Measurements from ENCODE around the gene CSN2.
"Not testable (repeated sequence)": the region's sequence is repeated elsewhere in the genome, so short reads cannot be mapped to it uniquely, and the experiment has no call there.

The CSN2 gene

GRCh38 chr4:69951602-69952001, 13.9 kb downstream of the CSN2 start:
- DNase-seq (ENCODE audit: low read depth in 2 of 2), result no peak
- TF ChIP-seq, protein P1, sequence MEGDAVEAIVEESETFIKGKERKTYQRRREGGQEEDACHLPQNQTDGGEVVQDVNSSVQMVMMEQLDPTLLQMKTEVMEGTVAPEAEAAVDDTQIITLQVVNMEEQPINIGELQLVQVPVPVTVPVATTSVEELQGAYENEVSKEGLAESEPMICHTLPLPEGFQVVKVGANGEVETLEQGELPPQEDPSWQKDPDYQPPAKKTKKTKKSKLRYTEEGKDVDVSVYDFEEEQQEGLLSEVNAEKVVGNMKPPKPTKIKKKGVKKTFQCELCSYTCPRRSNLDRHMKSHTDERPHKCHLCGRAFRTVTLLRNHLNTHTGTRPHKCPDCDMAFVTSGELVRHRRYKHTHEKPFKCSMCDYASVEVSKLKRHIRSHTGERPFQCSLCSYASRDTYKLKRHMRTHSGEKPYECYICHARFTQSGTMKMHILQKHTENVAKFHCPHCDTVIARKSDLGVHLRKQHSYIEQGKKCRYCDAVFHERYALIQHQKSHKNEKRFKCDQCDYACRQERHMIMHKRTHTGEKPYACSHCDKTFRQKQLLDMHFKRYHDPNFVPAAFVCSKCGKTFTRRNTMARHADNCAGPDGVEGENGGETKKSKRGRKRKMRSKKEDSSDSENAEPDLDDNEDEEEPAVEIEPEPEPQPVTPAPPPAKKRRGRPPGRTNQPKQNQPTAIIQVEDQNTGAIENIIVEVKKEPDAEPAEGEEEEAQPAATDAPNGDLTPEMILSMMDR (IDR thresholded peaks at IDR 0.05; ENCODE audit: low read depth, low read length), result no peak
- H3K4me3 ChIP-seq (replicated peaks in 1 of 2; ENCODE audit: low read depth in 2 of 2, low read length in 2 of 2), result no peak overlapping the region

DNA sequence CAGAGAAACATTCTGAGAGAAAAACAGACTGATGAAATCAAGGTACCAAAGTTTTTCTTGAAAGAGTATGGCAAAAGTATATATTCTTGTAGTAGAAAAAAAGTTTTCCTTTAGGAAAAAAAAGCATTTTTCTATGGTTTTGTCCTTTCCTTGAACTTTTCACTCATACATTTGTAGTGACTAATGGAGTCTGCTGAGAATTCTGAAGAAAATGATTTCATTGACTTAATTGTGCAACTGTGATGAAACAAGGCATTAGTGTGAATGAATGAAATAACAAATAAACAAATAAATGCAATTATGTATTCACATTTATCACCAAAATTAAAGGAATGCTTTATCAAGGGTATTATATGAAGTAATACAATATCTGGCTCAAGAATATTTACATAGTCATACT, 29.0 kb downstream of the CSN2 start:
- peak; percentile 11 to 40 for DNase-seq (ENCODE audit: low read depth in 2 of 2)
- TF ChIP-seq, protein P1 (IDR thresholded peaks at IDR 0.05; ENCODE audit: low read depth, low read length), result no peak
- no peak overlapping the region for H3K4me3 ChIP-seq (replicated peaks in 1 of 2; ENCODE audit: low read depth in 2 of 2, low read length in 2 of 2)

DNA sequence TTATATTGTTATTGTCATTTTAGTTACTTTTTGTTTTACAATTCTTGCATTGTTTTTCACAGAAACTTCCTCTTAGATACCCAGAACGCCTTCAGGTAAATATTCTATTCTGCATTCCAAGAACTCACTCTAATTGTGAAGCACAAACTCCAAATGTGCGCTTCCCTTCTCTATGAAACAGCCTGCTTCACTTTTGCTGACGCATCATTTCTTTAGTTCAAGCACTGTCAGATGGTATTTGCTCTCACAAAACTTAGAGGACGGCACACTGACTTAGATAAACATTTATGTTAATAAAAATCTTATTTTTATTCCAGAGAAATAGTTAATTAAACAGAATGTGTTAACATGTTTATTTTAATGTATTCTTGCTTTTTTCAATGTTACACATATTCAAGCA, 31.4 kb downstream of the CSN2 start:
- TF ChIP-seq, protein P1 (IDR thresholded peaks at IDR 0.05; ENCODE audit: low read depth, low read length), result no peak
- H3K4me3 ChIP-seq (replicated peaks in 1 of 2; ENCODE audit: low read depth in 2 of 2, low read length in 2 of 2), result no peak overlapping the region
- no peak for DNase-seq (ENCODE audit: low read depth in 2 of 2)

- no peak within 1 kb of the TSS for H3K4me3 ChIP-seq (replicated peaks in 1 of 2; ENCODE audit: low read depth in 2 of 2, low read length in 2 of 2)
- no peak for DNase-seq (ENCODE audit: low read depth in 2 of 2)
- TF ChIP-seq, protein P1 (IDR thresholded peaks at IDR 0.05; ENCODE audit: low read depth, low read length), result no peak
These were observed 34.8 kb downstream of the CSN2 start, which contains the start of gene CSN1S1 for GRCh38 chr4:69930768-69931167. TSS of gene CSN1S1 (plus strand) at chr4:69931068. CDS start at chr4:69932556, 1,488 bp downstream.

DNA sequence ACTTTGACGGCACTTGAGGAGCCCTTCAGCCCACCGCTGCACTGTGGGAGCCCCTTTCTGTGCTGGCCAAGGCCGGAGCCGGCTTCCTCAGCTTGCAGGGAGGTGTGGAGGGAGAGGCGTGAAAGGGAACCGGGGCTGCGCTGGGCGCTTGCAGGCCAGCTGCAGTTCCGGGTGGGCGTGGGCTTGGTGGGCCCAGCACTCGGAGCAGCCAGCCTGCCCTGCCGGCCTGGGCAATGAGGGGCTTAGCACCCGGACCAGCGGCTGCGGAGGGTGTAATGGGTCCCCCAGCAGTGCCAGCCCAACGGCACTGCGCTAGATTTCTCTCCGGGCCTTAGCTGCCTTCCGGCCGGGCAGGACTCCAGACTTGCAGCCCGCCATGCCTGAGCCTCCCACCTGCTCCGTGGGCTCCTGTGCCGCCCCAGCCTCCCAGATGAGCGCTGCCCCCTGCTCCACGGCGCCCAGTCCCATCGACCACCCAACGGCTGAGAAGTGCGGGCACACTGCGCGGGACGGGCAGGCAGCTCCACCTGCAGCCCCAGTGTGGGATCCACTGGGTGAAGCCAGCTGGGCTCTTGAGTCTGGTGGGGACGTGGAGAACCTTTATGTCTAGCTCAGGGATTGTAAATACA, 41.6 kb downstream of the CSN2 start:
- H3K4me3 ChIP-seq (replicated peaks in 1 of 2; ENCODE audit: low read depth in 2 of 2, low read length in 2 of 2); DNase-seq (ENCODE audit: low read depth in 2 of 2): not testable (repeated sequence)

- no peak overlapping the region for H3K4me3 ChIP-seq (replicated peaks in 1 of 2; ENCODE audit: low read depth in 2 of 2, low read length in 2 of 2)
- no peak for DNase-seq (ENCODE audit: low read depth in 2 of 2)
- TF ChIP-seq, protein P1 (IDR thresholded peaks at IDR 0.05; ENCODE audit: low read depth, low read length), result no peak
These were observed 44.7 kb downstream of the CSN2 start for GRCh38 chr4:69920874-69921273.

DNA sequence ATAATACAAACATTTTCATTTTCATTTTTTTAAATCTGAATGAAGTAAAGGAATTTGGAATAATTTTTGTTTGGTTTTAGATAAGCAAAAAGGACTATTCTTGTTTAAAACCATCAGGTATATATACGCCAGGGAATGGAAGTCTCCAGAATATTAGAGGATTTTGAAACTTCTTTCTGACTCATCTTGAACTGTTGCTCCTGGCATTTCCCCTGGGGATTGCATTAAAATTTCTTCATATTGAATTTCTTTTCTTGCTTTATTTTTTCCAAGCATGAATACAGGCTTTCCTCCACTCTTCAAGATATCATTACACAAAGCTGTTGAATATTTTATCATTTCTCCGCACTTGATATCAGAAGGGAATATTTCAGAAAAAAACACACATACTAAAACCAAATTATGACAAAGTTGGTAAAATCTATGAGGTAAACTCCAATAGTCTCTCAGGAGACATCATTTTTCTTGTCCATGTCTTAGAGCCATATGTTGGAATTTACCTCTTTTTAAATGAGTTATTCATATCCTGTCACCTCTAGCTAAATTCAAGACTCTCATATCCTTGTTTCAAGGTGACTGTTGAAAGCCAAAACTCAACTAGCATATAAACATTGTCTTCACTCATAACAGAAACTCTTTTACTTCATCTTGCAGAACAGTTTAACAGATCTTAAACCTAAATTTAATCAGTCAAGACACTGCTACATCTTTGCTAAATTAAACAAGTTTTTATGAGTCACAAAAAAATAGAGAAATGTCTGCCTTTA, 55.3 kb downstream of the CSN2 start:
- no peak overlapping the region for H3K4me3 ChIP-seq (replicated peaks in 1 of 2; ENCODE audit: low read depth in 2 of 2, low read length in 2 of 2)
- TF ChIP-seq, protein P1 (IDR thresholded peaks at IDR 0.05; ENCODE audit: low read depth, low read length), result no peak
- DNase-seq (ENCODE audit: low read depth in 2 of 2), result peak; percentile 80 to 81
